ENCODE results near the gene EPS8. TPM values are rescaled to one million over a fixed set of nuclear protein-coding genes. Genes with fewer than 3 reads are reported as not detected.
A peak's percentile ranks its signal among the peaks of the same experiment; 100 is the strongest.

Gene EPS8
- total and polyA plus RNA-seq, 4 donors: 56.0 to 165 (median 129) TPM

DNA sequence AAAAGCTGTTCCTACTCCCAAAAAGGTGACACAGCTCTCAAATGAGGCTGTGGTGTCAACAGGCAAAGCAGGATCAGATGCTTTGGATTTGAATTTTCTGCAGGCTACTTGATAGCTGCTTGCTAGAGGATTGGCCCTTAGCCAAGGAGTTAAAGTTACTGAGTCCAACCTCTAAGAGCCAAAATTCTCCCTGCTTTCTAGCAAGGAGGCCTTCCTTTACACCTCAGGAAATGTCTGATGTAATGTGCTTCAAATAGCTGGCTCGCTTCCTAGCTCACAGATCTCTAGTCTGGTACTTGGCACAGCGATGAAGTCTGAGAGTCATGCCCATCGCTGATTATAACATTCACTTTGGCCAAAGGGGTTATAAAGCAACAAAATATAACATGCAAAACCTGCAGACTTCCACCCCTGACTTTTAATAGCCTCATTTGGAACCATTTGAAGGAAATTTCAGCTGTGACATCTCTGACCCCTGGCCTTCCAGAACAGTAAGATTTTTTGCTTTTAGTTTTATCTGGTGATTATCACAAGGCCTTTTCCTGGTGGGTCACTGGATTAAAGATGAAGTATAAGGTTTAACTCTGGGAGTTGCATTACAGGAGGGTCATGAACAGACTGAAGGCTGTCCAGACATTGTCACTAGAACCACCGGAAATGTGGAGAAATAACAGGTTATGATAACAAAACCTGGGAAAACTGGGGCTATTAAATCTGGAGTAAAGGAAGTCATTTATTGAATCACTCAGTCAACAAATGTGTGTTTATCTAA lies 189.7 kb downstream of the EPS8 start:
- peak in 1 of 2 donors; percentile 46 for DNase-seq
- intact Hi-C loops (cut with DNase I): loop anchor here in 1 of 2 donors (5.0 kb wide), 1 partner anchor 188 kb away; the partner anchor contains the start of gene EPS8

DNA sequence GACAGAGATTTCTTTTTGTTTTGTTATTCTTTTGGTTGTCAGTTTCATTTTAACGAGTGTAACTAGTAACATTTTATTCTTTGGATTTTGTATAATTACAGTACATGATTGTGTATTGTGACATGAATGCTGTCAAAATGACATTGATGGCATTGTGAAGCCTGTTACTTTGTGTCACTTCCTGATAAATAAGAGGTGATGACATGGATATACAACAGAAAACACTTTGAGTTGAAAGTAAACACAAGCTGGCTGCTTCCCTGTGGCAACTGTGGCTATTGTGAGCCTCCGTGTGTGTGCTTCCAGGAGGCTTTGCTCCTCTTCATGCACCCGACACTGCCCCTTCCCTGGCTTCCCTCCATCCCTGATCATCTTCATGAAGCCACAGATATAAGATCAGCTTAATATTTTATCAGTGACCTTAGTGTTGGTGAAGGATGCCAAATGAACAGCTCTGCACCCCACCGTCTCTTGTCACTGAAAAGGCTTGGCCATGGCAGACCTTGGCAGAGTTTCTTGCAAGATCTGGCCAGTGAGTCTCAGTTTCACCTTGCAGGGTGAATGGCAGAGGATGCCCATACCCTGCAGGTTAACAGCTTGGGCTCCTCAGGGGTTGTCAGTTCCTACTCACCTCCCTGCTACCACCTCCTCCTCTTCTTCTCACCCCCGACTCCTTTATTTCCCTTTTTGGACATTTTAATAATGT lies 191.9 kb downstream of the EPS8 start:
- DNase-seq (no peak), ATAC-seq (ENCODE audit: low FRiP score) (no peak)
- intact Hi-C loops (cut with DNase I): no loop called here
- Histone ChIP-seq H3K4me3 (ENCODE audit: low read length in 2 of 2) (no peak overlapping the region), H3K27me3 (ENCODE audit: control insufficient read depth in 1 of 2, insufficient read depth in 2 of 2, low read length in 1 of 2) (no peaks in the 10 kb centered on the region), H3K27ac (ENCODE audit: low read depth in 1 of 2, low read length in 2 of 2) (no peak overlapping the region), H3K9me3 (ENCODE audit: control insufficient read depth, low read length) (no peaks in the 10 kb centered on the region), H3K36me3 (ENCODE audit: control insufficient read depth in 1 of 2, insufficient read depth in 2 of 2, low read length in 1 of 2) (peaks cover 3 to 8% of the 10 kb centered on the region in 2 donors), H3K4me1 (ENCODE audit: control insufficient read depth in 1 of 2, insufficient read depth in 2 of 2, low read length in 2 of 2) (peaks cover 0 to 3% of the 10 kb centered on the region in 2 donors)
- 71% methylated on average over 5 of the region's 5 CpGs for WGBS, 2 donors

More for the DNA sequence above, 189.7 kb downstream of the EPS8 start:
- H3K27me3 ChIP-seq (ENCODE audit: control insufficient read depth in 1 of 2, insufficient read depth in 2 of 2, low read length in 1 of 2): no peaks in the 10 kb centered on the region
- 22% methylated on average over 4 of the region's 4 CpGs for WGBS, 2 donors
- H3K4me3 ChIP-seq (ENCODE audit: low read length in 2 of 2): no peak overlapping the region
- H3K9me3 ChIP-seq (ENCODE audit: control insufficient read depth, low read length): no peaks in the 10 kb centered on the region
- peak; percentile 61 for ATAC-seq (ENCODE audit: low FRiP score)
- H3K4me1 ChIP-seq (ENCODE audit: control insufficient read depth in 1 of 2, insufficient read depth in 2 of 2, low read length in 2 of 2): peaks cover 0 to 3% of the 10 kb centered on the region in 2 donors
- peaks cover 3 to 8% of the 10 kb centered on the region in 2 donors for H3K36me3 ChIP-seq (ENCODE audit: control insufficient read depth in 1 of 2, insufficient read depth in 2 of 2, low read length in 1 of 2)
- peak overlapping the region in 1 of 2 donors; percentile 57 for H3K27ac ChIP-seq (ENCODE audit: low read depth in 1 of 2, low read length in 2 of 2)

DNA sequence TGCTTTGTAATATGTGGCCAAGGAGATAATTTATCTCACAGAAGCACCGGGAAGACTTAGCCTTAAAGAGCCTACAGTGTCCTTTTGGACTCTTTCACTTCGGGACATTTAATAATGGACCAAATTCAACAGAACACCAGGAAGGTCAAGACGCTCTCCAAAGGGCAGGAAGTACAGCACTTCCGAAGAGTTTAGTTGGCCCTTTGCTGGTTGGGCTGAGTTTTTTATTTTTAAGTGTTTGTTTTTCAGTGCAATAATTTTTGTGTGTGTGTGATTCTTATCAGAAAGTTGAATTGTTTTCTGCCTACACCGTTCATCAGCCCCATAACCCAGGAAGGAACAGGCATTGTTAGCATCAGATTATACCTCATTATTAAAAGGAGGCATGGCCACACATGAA lies 193.0 kb downstream of the EPS8 start:
- no peak overlapping the region for H3K27ac ChIP-seq (ENCODE audit: low read depth in 1 of 2, low read length in 2 of 2)
- no peak overlapping the region for H3K4me3 ChIP-seq (ENCODE audit: low read length in 2 of 2)
- ATAC-seq (ENCODE audit: low FRiP score) (no peak), DNase-seq (no peak)
- WGBS, 2 donors: 75 to 77% methylated on average over 5 of the region's 5 CpGs
- intact Hi-C loops (cut with DNase I): no loop called here
- peaks cover 0 to 3% of the 10 kb centered on the region in 2 donors for H3K4me1 ChIP-seq (ENCODE audit: control insufficient read depth in 1 of 2, insufficient read depth in 2 of 2, low read length in 2 of 2)
- no peaks in the 10 kb centered on the region for H3K9me3 ChIP-seq (ENCODE audit: control insufficient read depth, low read length)
- H3K27me3 ChIP-seq (ENCODE audit: control insufficient read depth in 1 of 2, insufficient read depth in 2 of 2, low read length in 1 of 2): no peaks in the 10 kb centered on the region
- H3K36me3 ChIP-seq (ENCODE audit: control insufficient read depth in 1 of 2, insufficient read depth in 2 of 2, low read length in 1 of 2): peaks cover 3 to 8% of the 10 kb centered on the region in 2 donors

DNA sequence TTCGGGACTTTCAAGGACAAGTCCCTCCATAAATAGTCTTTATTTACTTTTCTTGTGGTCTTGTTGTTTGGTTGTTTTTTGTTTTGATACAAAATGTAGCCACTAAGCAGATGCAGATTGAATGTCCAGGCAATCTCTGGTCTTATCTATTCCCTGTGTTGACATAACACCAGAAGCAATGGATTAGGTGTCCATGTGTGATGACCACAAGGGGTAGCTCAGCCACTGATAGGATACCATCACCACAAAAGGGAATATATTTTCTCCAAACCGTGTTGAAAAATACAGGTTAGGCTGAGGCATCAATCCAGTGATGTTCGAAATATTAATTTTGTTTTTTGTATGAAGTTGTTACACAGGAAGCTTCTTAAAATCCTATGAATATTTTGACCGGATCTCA lies 196.3 kb downstream of the EPS8 start:
- peaks cover 3 to 10% of the 10 kb centered on the region in 2 donors for H3K36me3 ChIP-seq (ENCODE audit: control insufficient read depth in 1 of 2, insufficient read depth in 2 of 2, low read length in 1 of 2)
- H3K27ac ChIP-seq (ENCODE audit: low read depth in 1 of 2, low read length in 2 of 2): no peak overlapping the region
- H3K27me3 ChIP-seq (ENCODE audit: control insufficient read depth in 1 of 2, insufficient read depth in 2 of 2, low read length in 1 of 2): no peaks in the 10 kb centered on the region
- no peak for DNase-seq
- intact Hi-C loops (cut with DNase I): no loop called here
- H3K4me3 ChIP-seq (ENCODE audit: low read length in 2 of 2): no peak overlapping the region
- 67 to 78% methylated on average over 4 of the region's 4 CpGs for WGBS, 2 donors
- H3K4me1 ChIP-seq (ENCODE audit: control insufficient read depth in 1 of 2, insufficient read depth in 2 of 2, low read length in 2 of 2): no peaks in the 10 kb centered on the region
- ATAC-seq (ENCODE audit: low FRiP score): no peak
- no peaks in the 10 kb centered on the region for H3K9me3 ChIP-seq (ENCODE audit: control insufficient read depth, low read length)

DNA sequence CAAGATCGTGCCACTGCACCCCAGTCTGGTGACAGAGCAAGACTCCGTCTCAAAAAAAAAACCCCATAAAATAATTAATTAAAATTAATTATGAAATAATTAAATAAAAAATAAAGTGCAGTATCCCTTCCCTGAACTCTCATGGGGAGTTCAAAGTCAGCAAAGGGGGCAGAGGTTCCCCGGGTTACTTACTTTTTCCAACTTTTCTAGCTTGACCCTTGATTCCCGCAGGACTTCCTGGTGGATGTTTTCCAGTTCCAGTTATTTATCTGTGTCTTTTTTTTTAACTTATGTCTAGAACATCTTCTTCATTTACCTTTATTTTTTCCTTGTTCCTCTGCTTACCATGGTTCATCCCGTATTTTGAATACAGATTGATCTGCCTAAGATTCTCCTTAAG lies 197.4 kb downstream of the EPS8 start:
- Histone ChIP-seq H3K36me3 (ENCODE audit: control insufficient read depth in 1 of 2, insufficient read depth in 2 of 2, low read length in 1 of 2) (peaks cover 3 to 13% of the 10 kb centered on the region in 2 donors), H3K27me3 (ENCODE audit: control insufficient read depth in 1 of 2, insufficient read depth in 2 of 2, low read length in 1 of 2) (no peaks in the 10 kb centered on the region), H3K9me3 (ENCODE audit: control insufficient read depth, low read length) (peaks cover under 1% of the 10 kb centered on the region), H3K27ac (ENCODE audit: low read depth in 1 of 2, low read length in 2 of 2) (no peak overlapping the region), H3K4me3 (ENCODE audit: low read length in 2 of 2) (no peak overlapping the region), H3K4me1 (ENCODE audit: control insufficient read depth in 1 of 2, insufficient read depth in 2 of 2, low read length in 2 of 2) (no peaks in the 10 kb centered on the region)
- 95 to 97% methylated on average over 5 of the region's 5 CpGs for WGBS, 2 donors
- no peak for ATAC-seq (ENCODE audit: low FRiP score)
- intact Hi-C loops (cut with DNase I): loop anchor here in 1 of 2 donors (1.0 kb wide), 1 partner anchor 264 kb away; no protein-coding TSS in a partner anchor
- no peak for DNase-seq

DNA sequence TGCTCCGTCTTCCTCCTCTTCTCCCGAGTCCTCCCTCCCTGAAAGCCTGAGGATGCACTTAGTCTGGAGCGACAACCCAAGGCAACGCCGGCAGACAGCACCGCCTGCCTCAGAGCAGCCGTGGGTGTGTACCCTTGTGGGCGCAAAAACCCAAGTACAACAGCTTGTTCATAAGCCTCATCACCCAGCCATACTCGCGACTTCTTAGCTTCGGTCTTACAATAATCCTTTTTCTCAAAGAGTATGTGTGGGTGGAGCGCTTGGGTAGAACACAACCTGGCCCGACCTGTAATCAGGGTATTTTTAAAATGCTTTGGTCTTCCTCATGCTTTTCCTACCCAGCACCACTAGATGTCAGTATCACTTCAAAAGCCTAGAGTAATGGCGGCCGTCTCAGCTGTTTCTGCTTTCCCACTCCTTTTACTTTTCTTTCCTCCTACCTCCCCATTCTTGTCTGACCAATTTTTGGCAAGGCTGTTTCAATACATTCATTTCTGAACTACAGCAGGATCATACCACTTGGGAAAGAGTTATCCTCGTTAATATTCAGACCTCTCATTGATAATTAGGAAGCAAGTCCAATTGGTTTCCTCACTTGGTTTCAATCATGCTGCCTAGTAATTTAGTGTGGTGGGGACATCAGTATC lies 198.9 kb downstream of the EPS8 start:
- ATAC-seq (ENCODE audit: low FRiP score) (peak; percentile 92), DNase-seq (peak in 1 of 2 donors; percentile 49)
- Histone ChIP-seq H3K4me3 (ENCODE audit: low read length in 2 of 2) (no peak overlapping the region), H3K27me3 (ENCODE audit: control insufficient read depth in 1 of 2, insufficient read depth in 2 of 2, low read length in 1 of 2) (no peaks in the 10 kb centered on the region), H3K4me1 (ENCODE audit: control insufficient read depth in 1 of 2, insufficient read depth in 2 of 2, low read length in 2 of 2) (no peaks in the 10 kb centered on the region), H3K27ac (ENCODE audit: low read depth in 1 of 2, low read length in 2 of 2) (no peak overlapping the region), H3K9me3 (ENCODE audit: control insufficient read depth, low read length) (peaks cover 1% of the 10 kb centered on the region), H3K36me3 (ENCODE audit: control insufficient read depth in 1 of 2, insufficient read depth in 2 of 2, low read length in 1 of 2) (peaks cover 0 to 7% of the 10 kb centered on the region in 2 donors)
- WGBS, 2 donors: 3 to 6% methylated on average over 16 of the region's 16 CpGs
- intact Hi-C loops (cut with DNase I): loop anchor here in 1 of 2 donors (1.0 kb wide), 1 partner anchor 266 kb away; no protein-coding TSS in a partner anchor

DNA sequence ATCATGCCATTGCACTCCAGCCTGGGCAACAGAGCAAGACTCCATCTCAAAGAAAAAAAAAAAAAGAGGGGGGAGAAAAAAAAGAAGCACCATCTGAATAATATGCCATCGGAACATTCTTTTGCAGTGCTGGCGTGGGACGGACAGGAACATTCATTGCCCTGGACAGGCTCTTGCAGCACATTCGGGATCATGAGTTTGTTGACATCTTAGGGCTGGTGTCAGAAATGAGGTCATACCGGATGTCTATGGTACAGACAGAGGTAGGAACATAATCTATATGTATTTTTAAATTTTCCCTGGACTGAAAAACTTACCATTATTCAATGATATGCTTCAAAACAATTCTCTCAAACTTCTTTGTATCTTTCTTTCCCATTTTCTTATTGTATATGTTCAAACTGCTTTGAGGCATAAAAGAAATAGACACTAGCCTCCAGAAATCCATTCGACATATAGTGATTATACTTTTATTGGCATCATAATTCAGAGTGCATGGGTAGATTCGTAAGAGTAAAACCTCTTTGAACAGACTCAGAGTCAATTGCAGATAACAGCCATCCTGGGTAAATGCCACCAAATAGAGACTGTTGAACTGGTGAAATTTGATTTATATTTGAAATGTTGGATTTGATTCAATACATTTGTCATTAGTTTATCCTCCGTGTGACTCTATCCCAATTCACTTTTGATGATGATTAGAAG lies 199.7 kb downstream of the EPS8 start:
- no peak overlapping the region for H3K4me3 ChIP-seq (ENCODE audit: low read length in 2 of 2)
- WGBS, 2 donors: 60 to 62% methylated on average over 8 of the region's 8 CpGs
- H3K4me1 ChIP-seq (ENCODE audit: control insufficient read depth in 1 of 2, insufficient read depth in 2 of 2, low read length in 2 of 2): no peaks in the 10 kb centered on the region
- H3K27me3 ChIP-seq (ENCODE audit: control insufficient read depth in 1 of 2, insufficient read depth in 2 of 2, low read length in 1 of 2): no peaks in the 10 kb centered on the region
- H3K9me3 ChIP-seq (ENCODE audit: control insufficient read depth, low read length): peaks cover 1% of the 10 kb centered on the region
- peaks cover 0 to 9% of the 10 kb centered on the region in 2 donors for H3K36me3 ChIP-seq (ENCODE audit: control insufficient read depth in 1 of 2, insufficient read depth in 2 of 2, low read length in 1 of 2)
- no peak for ATAC-seq (ENCODE audit: low FRiP score)
- no peak overlapping the region for H3K27ac ChIP-seq (ENCODE audit: low read depth in 1 of 2, low read length in 2 of 2)
- intact Hi-C loops (cut with DNase I): loop anchor here (1.0 to 5.0 kb wide), 2 partner anchors 267 to 312 kb away; no protein-coding TSS in a partner anchor
- DNase-seq: no peak
